Neural cell (in vitro differentiated cells): ENCODE measurements around the gene VWA8.

Source experiments
- CTCF ChIP-seq: fragments of 450-650 bp; IDR thresholded peaks from 2 replicates; pipeline ENCODE4 v1.5.1; 2014; ENCODE audit warnings: antibody characterized with exemption, mild to moderate bottlenecking, moderate library complexity; ENCODE audit not compliant: poor library complexity, severe bottlenecking
- SMC3 ChIP-seq: fragments of 450-650 bp; conservative IDR thresholded peaks from 2 replicates; pipeline ENCODE4 v1.6.1; 2014; ENCODE audit warnings: antibody characterized with exemption, mild to moderate bottlenecking, moderate library complexity; ENCODE audit not compliant: poor library complexity

- no peak for TF ChIP-seq SMC3
- TF ChIP-seq CTCF = no peak
These were observed 311.2 kb downstream of the VWA8 start for GRCh38 chr13:41649659-41650058.
